ENCODE data around the gene SMTN.
A peak's percentile ranks its signal among the peaks of the same experiment; 100 is the strongest.

SMTN gene

GRCh38 chr22:31126869-31127175, 45.7 kb downstream of the SMTN start:
- no peak for DNase-seq (ENCODE audit: low read depth, low spot score)

- DNase-seq (ENCODE audit: low read depth, low spot score), result no peak
These were observed 46.2 kb downstream of the SMTN start for GRCh38 chr22:31127181-31127772.

GRCh38 chr22:31128156-31128555, 47.0 kb downstream of the SMTN start:
- DNase-seq (ENCODE audit: low read depth, low spot score), result no peak

GRCh38 chr22:31130873-31131272, 49.8 kb downstream of the SMTN start:
- DNase-seq (ENCODE audit: low read depth, low spot score), result no peak

- DNase-seq (ENCODE audit: low read depth, low spot score), result no peak
These were observed 52.8 kb downstream of the SMTN start for GRCh38 chr22:31133911-31134310.

GRCh38 chr22:31134688-31135087, 53.6 kb downstream of the SMTN start:
- DNase-seq (ENCODE audit: low read depth, low spot score), result no peak

- DNase-seq (ENCODE audit: low read depth, low spot score), result no peak
These were observed 54.6 kb downstream of the SMTN start for GRCh38 chr22:31135706-31136105.

- DNase-seq (ENCODE audit: low read depth, low spot score), result no peak
These were observed 55.0 kb downstream of the SMTN start for GRCh38 chr22:31136155-31136554.

- no peak for DNase-seq (ENCODE audit: low read depth, low spot score)
These were observed 55.6 kb downstream of the SMTN start for GRCh38 chr22:31136711-31137110.

GRCh38 chr22:31137721-31138120, 56.6 kb downstream of the SMTN start:
- DNase-seq (ENCODE audit: low read depth, low spot score), result no peak

- no peak for DNase-seq (ENCODE audit: low read depth, low spot score)
These were observed 57.0 kb downstream of the SMTN start for GRCh38 chr22:31138126-31138525.

- DNase-seq (ENCODE audit: low read depth, low spot score), result no peak
These were observed 57.9 kb downstream of the SMTN start for GRCh38 chr22:31139066-31139465.

GRCh38 chr22:31139866-31140716, 59.0 kb downstream of the SMTN start, which contains the start of gene PLA2G3:
PLA2G3 (minus strand) TSS chr22:31140508; CDS start chr22:31140354, 154 bp downstream.
- DNase-seq (ENCODE audit: low read depth, low spot score), result peak; percentile 54

GRCh38 chr22:31140746-31141145, 59.6 kb downstream of the SMTN start:
- DNase-seq (ENCODE audit: low read depth, low spot score), result no peak

- DNase-seq (ENCODE audit: low read depth, low spot score), result no peak
These were observed 60.4 kb downstream of the SMTN start for GRCh38 chr22:31141551-31141950.

- DNase-seq (ENCODE audit: low read depth, low spot score), result no peak
These were observed 61.2 kb downstream of the SMTN start for GRCh38 chr22:31142285-31142684.

GRCh38 chr22:31143038-31143437, 61.9 kb downstream of the SMTN start:
- DNase-seq (ENCODE audit: low read depth, low spot score), result no peak

- no peak for DNase-seq (ENCODE audit: low read depth, low spot score)
These were observed 62.4 kb downstream of the SMTN start for GRCh38 chr22:31143537-31143936.

- DNase-seq (ENCODE audit: low read depth, low spot score), result no peak
These were observed 63.1 kb downstream of the SMTN start for GRCh38 chr22:31144223-31144622.

GRCh38 chr22:31148488-31148887, 67.4 kb downstream of the SMTN start:
- peak; percentile 55 for DNase-seq (ENCODE audit: low read depth, low spot score)

GRCh38 chr22:31148953-31149627, 68.0 kb downstream of the SMTN start:
- peak; percentile 84 for DNase-seq (ENCODE audit: low read depth, low spot score)

- no peak for DNase-seq (ENCODE audit: low read depth, low spot score)
These were observed 69.5 kb downstream of the SMTN start for GRCh38 chr22:31150615-31151014.

GRCh38 chr22:31151872-31152271, 70.8 kb downstream of the SMTN start:
- DNase-seq (ENCODE audit: low read depth, low spot score), result no peak

Measured in astrocyte of the hippocampus (primary cell).